ENCODE data around the gene CFAP61. TPM values are rescaled to one million over a fixed set of nuclear protein-coding genes. Genes with fewer than 3 reads are reported as not detected.

CFAP61 gene
- total and polyA plus RNA-seq, 2 experiments from 2014 or later: 1.0 TPM; not detected in 1

- 59% methylated on average over 5 of the region's 5 CpGs for WGBS (ENCODE audit: low lambda C conversion rate, missing lambda C conversion rate)
- Histone ChIP-seq H3K27me3 (no peaks in the 10 kb centered on the region), H3K4me3 (no peak overlapping the region), H3K4me1 (ENCODE audit: insufficient read depth) (no peaks in the 10 kb centered on the region), H3K9me3 (ENCODE audit: low read depth) (no peaks in the 10 kb centered on the region), H4K20me1 (ENCODE audit: insufficient read depth, poor library complexity, severe bottlenecking) (no peaks in the 10 kb centered on the region), H3K79me2 (no peaks in the 10 kb centered on the region), H3K4me2 (no peak overlapping the region), H3K27ac (no peak overlapping the region), H3K36me3 (replicated peaks; ENCODE audit: insufficient read depth, low read depth) (no peaks in the 10 kb centered on the region), H2AFZ (no peak overlapping the region), H3K9me2 (replicated peaks; ENCODE audit: insufficient read depth) (no peaks in the 10 kb centered on the region)
- no peak for TF ChIP-seq EZH2 (IDR thresholded peaks at IDR 0.05; ENCODE audit: borderline replicate concordance)
- no peak for TF ChIP-seq CTCF (IDR thresholded peaks at IDR 0.05; ENCODE audit: poor library complexity)
- TF ChIP-seq EZH2phosphoT487 (IDR thresholded peaks at IDR 0.05; ENCODE audit: low read depth, severe bottlenecking, unreplicated experiment): no peak
- no peak for DNase-seq (ENCODE audit: low spot score)
Observed at GRCh38 chr20:20037960-20038359, 14.4 kb upstream of the CFAP61 start.

DNA sequence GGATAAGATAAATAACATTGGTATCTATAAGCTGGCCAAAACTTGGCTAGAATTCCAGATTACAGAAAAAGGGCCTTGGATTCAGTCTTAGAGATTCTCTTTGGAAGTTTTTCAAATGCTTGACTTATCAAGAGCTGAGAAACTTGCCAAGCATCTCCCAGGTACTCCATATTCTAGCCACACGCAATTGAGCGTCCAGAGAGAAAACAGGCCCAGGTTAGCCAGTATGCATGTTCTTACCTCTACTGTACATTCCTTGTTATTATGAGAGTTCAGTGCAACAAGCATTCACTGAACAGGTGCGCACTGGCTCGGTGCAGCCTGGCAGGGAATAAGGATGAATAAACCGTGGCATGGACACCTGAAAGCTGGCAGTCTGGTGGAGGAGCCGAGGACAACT lies 13.7 kb upstream of the CFAP61 start:
- Histone ChIP-seq H4K20me1 (ENCODE audit: insufficient read depth, poor library complexity, severe bottlenecking) (no peaks in the 10 kb centered on the region), H2AFZ (no peak overlapping the region), H3K27ac (no peak overlapping the region), H3K36me3 (replicated peaks; ENCODE audit: insufficient read depth, low read depth) (no peaks in the 10 kb centered on the region), H3K9me2 (replicated peaks; ENCODE audit: insufficient read depth) (no peaks in the 10 kb centered on the region), H3K4me3 (no peak overlapping the region), H3K9me3 (ENCODE audit: low read depth) (no peaks in the 10 kb centered on the region), H3K27me3 (no peaks in the 10 kb centered on the region), H3K4me1 (ENCODE audit: insufficient read depth) (no peaks in the 10 kb centered on the region), H3K4me2 (no peak overlapping the region), H3K79me2 (no peaks in the 10 kb centered on the region)
- no peak for DNase-seq (ENCODE audit: low spot score)
- 96% methylated on average over 6 of the region's 6 CpGs for WGBS (ENCODE audit: low lambda C conversion rate, missing lambda C conversion rate)
- TF ChIP-seq CTCF (IDR thresholded peaks at IDR 0.05; ENCODE audit: poor library complexity) (no peak), EZH2phosphoT487 (IDR thresholded peaks at IDR 0.05; ENCODE audit: low read depth, severe bottlenecking, unreplicated experiment) (no peak), EZH2 (IDR thresholded peaks at IDR 0.05; ENCODE audit: borderline replicate concordance) (no peak)

GRCh38 chr20:20039752-20040387 lies 12.5 kb upstream of the CFAP61 start:
- Histone ChIP-seq H3K9me2 (replicated peaks; ENCODE audit: insufficient read depth) (no peaks in the 10 kb centered on the region), H3K4me1 (ENCODE audit: insufficient read depth) (no peaks in the 10 kb centered on the region), H3K27ac (no peak overlapping the region), H2AFZ (no peak overlapping the region), H3K79me2 (no peaks in the 10 kb centered on the region), H3K36me3 (replicated peaks; ENCODE audit: insufficient read depth, low read depth) (no peaks in the 10 kb centered on the region), H3K4me3 (no peak overlapping the region), H4K20me1 (ENCODE audit: insufficient read depth, poor library complexity, severe bottlenecking) (no peaks in the 10 kb centered on the region), H3K4me2 (no peak overlapping the region), H3K27me3 (no peaks in the 10 kb centered on the region), H3K9me3 (ENCODE audit: low read depth) (no peaks in the 10 kb centered on the region)
- no peak for DNase-seq (ENCODE audit: low spot score)
- TF ChIP-seq CTCF (IDR thresholded peaks at IDR 0.05; ENCODE audit: poor library complexity): no peak
- TF ChIP-seq EZH2 (IDR thresholded peaks at IDR 0.05; ENCODE audit: borderline replicate concordance): no peak
- TF ChIP-seq EZH2phosphoT487 (IDR thresholded peaks at IDR 0.05; ENCODE audit: low read depth, severe bottlenecking, unreplicated experiment): no peak
- 97% methylated on average over 6 of the region's 6 CpGs for WGBS (ENCODE audit: low lambda C conversion rate, missing lambda C conversion rate)
